ENCODE data around the gene ATF5.

- TF ChIP-seq CTCF (IDR thresholded peaks at IDR 0.05): no peak
- TF ChIP-seq ZFX (IDR thresholded peaks at IDR 0.05; ENCODE audit: borderline replicate concordance): no peak
Measured at GRCh38 chr19:49930483-49931011, 1.5 kb downstream of the ATF5 start.
